K562 (cell line): ENCODE measurements around the gene USH1G. TPM values are rescaled to one million over a fixed set of nuclear protein-coding genes. Genes with fewer than 3 reads are reported as not detected.

Source experiments
- ARID1B ChIP-seq: fragments of 450-650 bp; IDR thresholded peaks from 2 replicates; pipeline ENCODE4 v1.6.1; 2016; ENCODE audit warnings: antibody characterized with exemption, mild to moderate bottlenecking, inconsistent platforms
- ARID3A ChIP-seq: IDR thresholded peaks from 2 replicates; pipeline ENCODE4 v1.6.1; 2012; ENCODE audit warnings: low read depth, low read length, improper control_type of control experiment, borderline replicate concordance
- CBFB ChIP-seq: sonication (generic); formaldehyde crosslinking; IDR thresholded peaks from 2 replicates; pipeline ENCODE4 v1.4.0; 2020; ENCODE audit warnings: mild to moderate bottlenecking, missing genetic modification reagents
- DIDO1 ChIP-seq: fragments of 450-650 bp; IDR thresholded peaks from 2 replicates; pipeline ENCODE4 v1.6.1; 2016; ENCODE audit warnings: low read depth, missing biosample characterization, missing genetic modification characterization
- FOSL1 ChIP-seq: fragments of 200-800 bp; sonication (Bioruptor generic); conservative IDR thresholded peaks from 2 replicates; pipeline ENCODE4 v1.6.1; 2016; ENCODE audit warnings: missing genetic modification characterization, missing compliant biosample characterization
- HMGXB4 ChIP-seq: sonication (generic); formaldehyde crosslinking; IDR thresholded peaks from 2 replicates; pipeline ENCODE4 v1.8.1; 2023; ENCODE audit warnings: mild to moderate bottlenecking, missing genetic modification reagents
- NR1H2 ChIP-seq: sonication (generic); formaldehyde crosslinking; IDR thresholded peaks from 2 replicates; pipeline ENCODE4 v1.4.0; 2020; ENCODE audit warnings: mild to moderate bottlenecking, missing genetic modification reagents
- RFX5 ChIP-seq: IDR thresholded peaks from 2 replicates; pipeline ENCODE4 v1.6.1; 2011; ENCODE audit warnings: low read depth, mild to moderate bottlenecking, improper control_type of control experiment, low read length
- RFX7 ChIP-seq: fragments of 250-450 bp; sonication (Bioruptor Pico); IDR thresholded peaks from 2 replicates; pipeline ENCODE4 v1.5.1; 2021; ENCODE audit warnings: mild to moderate bottlenecking
- SMAD3 ChIP-seq: fragments of 450-650 bp; formaldehyde crosslinking; conservative IDR thresholded peaks from 2 replicates; pipeline ENCODE4 v1.4.0; 2020; ENCODE audit warnings: mild to moderate bottlenecking
- SOX6 ChIP-seq: fragments of 450-650 bp; IDR thresholded peaks from 2 replicates; pipeline ENCODE4 v1.6.1; 2014; ENCODE audit warnings: mild to moderate bottlenecking
- THRB ChIP-seq: fragments of 450-650 bp; formaldehyde crosslinking; conservative IDR thresholded peaks from 2 replicates; pipeline ENCODE4 v1.4.0; 2022; ENCODE audit warnings: mild to moderate bottlenecking, missing genetic modification characterization
- WHSC1 ChIP-seq: IDR thresholded peaks from one replicate; pipeline ENCODE4 v1.6.1; 2012; ENCODE audit warnings: low read length, control low read depth, inconsistent platforms
- ZNF140 ChIP-seq: fragments of 250-450 bp; sonication (Bioruptor Pico); IDR thresholded peaks from 2 replicates; pipeline ENCODE4 v1.8.0; 2021; ENCODE audit warnings: moderate library complexity, mild to moderate bottlenecking, inconsistent platforms
- ZNF592 ChIP-seq: fragments of 450-650 bp; IDR thresholded peaks from 2 replicates; pipeline ENCODE4 v1.6.1; 2017; ENCODE audit warnings: antibody characterized with exemption, mild to moderate bottlenecking
- ZNF785 ChIP-seq: fragments of 250-450 bp; sonication (Bioruptor Pico); IDR thresholded peaks from 2 replicates; pipeline ENCODE4 v1.4.0; 2020; ENCODE audit warnings: mild to moderate bottlenecking
- ZSCAN29 ChIP-seq: fragments of 450-650 bp; IDR thresholded peaks from 2 replicates; pipeline ENCODE4 v1.6.1; 2017
- polyA plus RNA-seq, 8 experiments: library from polyadenylated mRNA; depleted of rRNA in 4 of 8; stranded (reverse) in 5 of 8; unstranded in 3 of 8; fragments of >200 nt; fragmentation: Nextera tagmentation in 2 of 8; fragmentation: Illumina TruSeq in 1 of 8; extraction: Ambion mirVana in 2 of 8; extraction: Trizol in 1 of 8; gene quantifications; 2 replicates each; pipeline versions ENCODE4 v1.2.1 to v1.2.3, GENCODE V29; 2011 to 2014; ENCODE audit warnings: inconsistent platforms in 1 of 8, missing spikeins in 1 of 8
- total RNA-seq, 7 experiments: library from RNA; depleted of rRNA in 6 of 7; stranded (reverse); fragments of >200 nt in 6 of 7; fragmentation: Illumina TruSeq in 2 of 7; extraction: Trizol in 2 of 7; gene quantifications; 2 replicates each; pipeline versions ENCODE4 v1.2.1 to v1.2.3, GENCODE V29; 2011 to 2021; ENCODE audit warnings: low replicate concordance in 1 of 7
- TF ChIP-seq, protein P1 (sequence below), 2 experiments: fragments of 450-650 bp in 1 of 2; sonication (generic) in 1 of 2; formaldehyde crosslinking in 1 of 2; IDR thresholded peaks in 1 of 2; conservative IDR thresholded peaks in 1 of 2; 2 replicates each; pipeline versions ENCODE4 v1.6.1 to v1.8.1; 2016 to 2023; ENCODE audit warnings: mild to moderate bottlenecking in 2 of 2, moderate library complexity in 2 of 2, inconsistent platforms in 1 of 2, missing genetic modification reagents in 1 of 2

USH1G gene
- total and polyA plus RNA-seq, 9 of the 15 experiments (the other 6 are each of a cell fraction or from before 2014, with no cell fraction given), result 0.22 to 1.00 (median 0.64) TPM; not detected in 2

GRCh38 chr17:74960570-74961342 is 37.7 kb upstream of the USH1G start (continued):
- TF ChIP-seq DIDO1 (tag), result no peak
- no peak for TF ChIP-seq ZNF592
- TF ChIP-seq ZNF785 (CRISPR knock-in tag), result no peak
- TF ChIP-seq RFX5, result no peak
- TF ChIP-seq FOSL1 (tag), result no peak
- TF ChIP-seq, protein P1, sequence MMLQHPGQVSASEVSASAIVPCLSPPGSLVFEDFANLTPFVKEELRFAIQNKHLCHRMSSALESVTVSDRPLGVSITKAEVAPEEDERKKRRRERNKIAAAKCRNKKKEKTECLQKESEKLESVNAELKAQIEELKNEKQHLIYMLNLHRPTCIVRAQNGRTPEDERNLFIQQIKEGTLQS (IDR thresholded peaks at IDR 0.05), result peak; percentile 32; the same call in 1 of the 2 replicates
- TF ChIP-seq, protein P1 (CRISPR knock-in tag; conservative IDR thresholded peaks at IDR 0.05), result no peak
- peak; percentile 55 for TF ChIP-seq SOX6
- TF ChIP-seq ARID3A, result no peak
- peak; percentile 61 for TF ChIP-seq ARID1B
- TF ChIP-seq SMAD3 (CRISPR knock-in tag), result no peak
- TF ChIP-seq WHSC1, result no peak
- no peak for TF ChIP-seq ZSCAN29
- TF ChIP-seq HMGXB4 (CRISPR knock-in tag), result peak; percentile 83; the same call in 1 of the 2 replicates
- TF ChIP-seq RFX7, result no peak
- no peak for TF ChIP-seq ZNF140 (CRISPR knock-in tag)
- no peak for TF ChIP-seq THRB (CRISPR knock-in tag)
- peak; percentile 30; the same call in 1 of the 2 replicates for TF ChIP-seq CBFB (CRISPR knock-in tag)
- TF ChIP-seq NR1H2 (CRISPR knock-in tag), result no peak
